ENCODE results near the gene PRRT1.

PRRT1 gene

GRCh38 chr6:32190911-32191677 lies 39.4 kb upstream of the PRRT1 start:
- peak overlapping the region; percentile 31 for H4K12ac ChIP-seq (ENCODE audit: low read depth, low read length)
- peaks cover 24% of the 10 kb centered on the region for H3K79me1 ChIP-seq (ENCODE audit: low read length)
- H3K27me3 ChIP-seq (ENCODE audit: insufficient read depth, low read length), result no peaks in the 10 kb centered on the region
- H2BK120ac ChIP-seq (ENCODE audit: insufficient read depth, low read length, poor library complexity), result peak overlapping the region; percentile 29
- no peak overlapping the region for H3K27ac ChIP-seq (ENCODE audit: low read depth, low read length)
- no peak overlapping the region for H3K4me3 ChIP-seq (ENCODE audit: low read depth, low read length)
- H2BK5ac ChIP-seq (ENCODE audit: low read depth, low read length, poor library complexity), result peak overlapping the region; percentile 11
- H2AK5ac ChIP-seq (ENCODE audit: low read length), result peak overlapping the region; percentile 59
- no peak for DNase-seq
- H4K8ac ChIP-seq (ENCODE audit: low read depth, low read length), result peak overlapping the region; percentile 17
- H3K79me2 ChIP-seq (ENCODE audit: control insufficient read depth, insufficient read depth, low read length, poor library complexity), result peaks cover 14% of the 10 kb centered on the region
- no peak overlapping the region for H3K9ac ChIP-seq (ENCODE audit: low read length)
- peaks cover 20 to 21% of the 10 kb centered on the region in 2 experiments for H3K36me3 ChIP-seq (ENCODE audit: control insufficient read depth in 1 of 2, insufficient read depth in 2 of 2, low read length in 2 of 2)
- peak overlapping the region; percentile 92 for H4K91ac ChIP-seq (ENCODE audit: low read depth, low read length)
- no peak overlapping the region for H2AFZ ChIP-seq (ENCODE audit: insufficient read depth, low read length, poor library complexity)
- H3K9me3 ChIP-seq (ENCODE audit: insufficient read depth, low read depth, low read length), result no peaks in the 10 kb centered on the region
- H3K4me2 ChIP-seq (ENCODE audit: low read length), result peak overlapping the region; percentile 11
- H3K23ac ChIP-seq (ENCODE audit: low read length), result no peak overlapping the region
- peak overlapping the region; percentile 4 for H3K4ac ChIP-seq (ENCODE audit: low read depth, low read length)
- H3K18ac ChIP-seq (ENCODE audit: low read length), result peak overlapping the region; percentile 37
- peaks cover 15 to 24% of the 10 kb centered on the region in 2 experiments for H3K4me1 ChIP-seq (ENCODE audit: control insufficient read depth in 1 of 2, insufficient read depth in 2 of 2, low read length in 2 of 2)
- peak overlapping the region; percentile 41 for H3K14ac ChIP-seq (ENCODE audit: low read length)
- H2BK12ac ChIP-seq (ENCODE audit: low read length), result peak overlapping the region; percentile 85
- no CpG with 5 or more reads among the region's 8 CpGs for WGBS (ENCODE audit: extremely low coverage, insufficient coverage, insufficient read length)

- peak within 1 kb of the TSS; percentile 92 for H4K91ac ChIP-seq (ENCODE audit: low read depth, low read length)
- H3K23ac ChIP-seq (ENCODE audit: low read length), result no peak within 1 kb of the TSS
- DNase-seq, result peak; percentile 52 to 65
- peak within 1 kb of the TSS; percentile 62 for H3K9ac ChIP-seq (ENCODE audit: low read length)
- no peaks in the 10 kb centered on the region for H3K9me3 ChIP-seq (ENCODE audit: insufficient read depth, low read depth, low read length)
- H3K36me3 ChIP-seq (ENCODE audit: control insufficient read depth in 1 of 2, insufficient read depth in 2 of 2, low read length in 2 of 2), result peaks cover 20 to 22% of the 10 kb centered on the region in 2 experiments
- H2AK5ac ChIP-seq (ENCODE audit: low read length), result peak within 1 kb of the TSS; percentile 80
- H3K79me2 ChIP-seq (ENCODE audit: control insufficient read depth, insufficient read depth, low read length, poor library complexity), result peaks cover 11% of the 10 kb centered on the region
- H3K4me2 ChIP-seq (ENCODE audit: low read length), result peak within 1 kb of the TSS; percentile 86
- peak within 1 kb of the TSS; percentile 51 for H2AFZ ChIP-seq (ENCODE audit: insufficient read depth, low read length, poor library complexity)
- peak within 1 kb of the TSS; percentile 97 for H4K8ac ChIP-seq (ENCODE audit: low read depth, low read length)
- H2BK5ac ChIP-seq (ENCODE audit: low read depth, low read length, poor library complexity), result peak within 1 kb of the TSS; percentile 92
- peak within 1 kb of the TSS; percentile 94 for H3K14ac ChIP-seq (ENCODE audit: low read length)
- peak within 1 kb of the TSS; percentile 93 for H2BK120ac ChIP-seq (ENCODE audit: insufficient read depth, low read length, poor library complexity)
- no peaks in the 10 kb centered on the region for H3K27me3 ChIP-seq (ENCODE audit: insufficient read depth, low read length)
- H3K79me1 ChIP-seq (ENCODE audit: low read length), result peaks cover 21% of the 10 kb centered on the region
- H2BK12ac ChIP-seq (ENCODE audit: low read length), result peak within 1 kb of the TSS; percentile 85
- peak within 1 kb of the TSS; percentile 71 for H3K4me3 ChIP-seq (ENCODE audit: low read depth, low read length)
- peak within 1 kb of the TSS; percentile 70 for H3K27ac ChIP-seq (ENCODE audit: low read depth, low read length)
- no CpG with 5 or more reads among the region's 23 CpGs for WGBS (ENCODE audit: extremely low coverage, insufficient coverage, insufficient read length)
- H3K4ac ChIP-seq (ENCODE audit: low read depth, low read length), result peak within 1 kb of the TSS; percentile 85
- peaks cover 15 to 24% of the 10 kb centered on the region in 2 experiments for H3K4me1 ChIP-seq (ENCODE audit: control insufficient read depth in 1 of 2, insufficient read depth in 2 of 2, low read length in 2 of 2)
- H3K18ac ChIP-seq (ENCODE audit: low read length), result peak within 1 kb of the TSS; percentile 89
- peak within 1 kb of the TSS; percentile 93 for H4K12ac ChIP-seq (ENCODE audit: low read depth, low read length)
Observed at GRCh38 chr6:32190054-32190851, 38.5 kb upstream of the PRRT1 start, which contains the start of gene PBX2. PBX2 (minus strand) TSS chr6:32190202; CDS start chr6:32189915, 287 bp downstream.

GRCh38 chr6:32189742-32190053 lies 38.0 kb upstream of the PRRT1 start:
- H4K8ac ChIP-seq (ENCODE audit: low read depth, low read length), result peak overlapping the region; percentile 61
- no peak overlapping the region for H2BK12ac ChIP-seq (ENCODE audit: low read length)
- H3K27me3 ChIP-seq (ENCODE audit: insufficient read depth, low read length), result no peaks in the 10 kb centered on the region
- H3K4me2 ChIP-seq (ENCODE audit: low read length), result peak overlapping the region; percentile 86
- H3K79me2 ChIP-seq (ENCODE audit: control insufficient read depth, insufficient read depth, low read length, poor library complexity), result peaks cover 11% of the 10 kb centered on the region
- peak overlapping the region; percentile 94 for H3K14ac ChIP-seq (ENCODE audit: low read length)
- peak overlapping the region; percentile 68 for H4K12ac ChIP-seq (ENCODE audit: low read depth, low read length)
- DNase-seq, result no peak
- no peaks in the 10 kb centered on the region for H3K9me3 ChIP-seq (ENCODE audit: insufficient read depth, low read depth, low read length)
- H2BK5ac ChIP-seq (ENCODE audit: low read depth, low read length, poor library complexity), result peak overlapping the region; percentile 75
- H3K4me3 ChIP-seq (ENCODE audit: low read depth, low read length), result peak overlapping the region; percentile 71
- H3K79me1 ChIP-seq (ENCODE audit: low read length), result peaks cover 18% of the 10 kb centered on the region
- peak overlapping the region; percentile 47 for H2BK120ac ChIP-seq (ENCODE audit: insufficient read depth, low read length, poor library complexity)
- peak overlapping the region; percentile 85 for H3K4ac ChIP-seq (ENCODE audit: low read depth, low read length)
- peaks cover 10 to 24% of the 10 kb centered on the region in 2 experiments for H3K4me1 ChIP-seq (ENCODE audit: control insufficient read depth in 1 of 2, insufficient read depth in 2 of 2, low read length in 2 of 2)
- H3K23ac ChIP-seq (ENCODE audit: low read length), result no peak overlapping the region
- H4K91ac ChIP-seq (ENCODE audit: low read depth, low read length), result peak overlapping the region; percentile 81
- peak overlapping the region; percentile 62 for H3K9ac ChIP-seq (ENCODE audit: low read length)
- peak overlapping the region; percentile 78 for H3K18ac ChIP-seq (ENCODE audit: low read length)
- H2AK5ac ChIP-seq (ENCODE audit: low read length), result peak overlapping the region; percentile 48
- H2AFZ ChIP-seq (ENCODE audit: insufficient read depth, low read length, poor library complexity), result no peak overlapping the region
- WGBS (ENCODE audit: extremely low coverage, insufficient coverage, insufficient read length), result no CpG with 5 or more reads among the region's 23 CpGs
- H3K27ac ChIP-seq (ENCODE audit: low read depth, low read length), result peak overlapping the region; percentile 55
- H3K36me3 ChIP-seq (ENCODE audit: control insufficient read depth in 1 of 2, insufficient read depth in 2 of 2, low read length in 2 of 2), result peaks cover 20 to 22% of the 10 kb centered on the region in 2 experiments

GRCh38 chr6:32189069-32189741 lies 37.5 kb upstream of the PRRT1 start:
- no CpG with 5 or more reads among the region's 10 CpGs for WGBS (ENCODE audit: extremely low coverage, insufficient coverage, insufficient read length)
- H3K4me1 ChIP-seq (ENCODE audit: control insufficient read depth in 1 of 2, insufficient read depth in 2 of 2, low read length in 2 of 2), result peaks cover 10 to 26% of the 10 kb centered on the region in 2 experiments
- peaks cover 22% of the 10 kb centered on the region in 2 experiments for H3K36me3 ChIP-seq (ENCODE audit: control insufficient read depth in 1 of 2, insufficient read depth in 2 of 2, low read length in 2 of 2)
- peak overlapping the region; percentile 85 for H3K4ac ChIP-seq (ENCODE audit: low read depth, low read length)
- H3K27me3 ChIP-seq (ENCODE audit: insufficient read depth, low read length), result no peaks in the 10 kb centered on the region
- peak overlapping the region; percentile 61 for H4K8ac ChIP-seq (ENCODE audit: low read depth, low read length)
- peak overlapping the region; percentile 94 for H3K14ac ChIP-seq (ENCODE audit: low read length)
- no peak for DNase-seq
- peak overlapping the region; percentile 71 for H3K4me3 ChIP-seq (ENCODE audit: low read depth, low read length)
- H3K27ac ChIP-seq (ENCODE audit: low read depth, low read length), result peak overlapping the region; percentile 55
- no peaks in the 10 kb centered on the region for H3K9me3 ChIP-seq (ENCODE audit: insufficient read depth, low read depth, low read length)
- H4K12ac ChIP-seq (ENCODE audit: low read depth, low read length), result peak overlapping the region; percentile 68
- peak overlapping the region; percentile 78 for H3K18ac ChIP-seq (ENCODE audit: low read length)
- H2BK120ac ChIP-seq (ENCODE audit: insufficient read depth, low read length, poor library complexity), result peak overlapping the region; percentile 47
- H2AFZ ChIP-seq (ENCODE audit: insufficient read depth, low read length, poor library complexity), result no peak overlapping the region
- H3K23ac ChIP-seq (ENCODE audit: low read length), result no peak overlapping the region
- peak overlapping the region; percentile 75 for H2BK5ac ChIP-seq (ENCODE audit: low read depth, low read length, poor library complexity)
- peak overlapping the region; percentile 62 for H3K9ac ChIP-seq (ENCODE audit: low read length)
- H3K4me2 ChIP-seq (ENCODE audit: low read length), result peak overlapping the region; percentile 86
- H3K79me1 ChIP-seq (ENCODE audit: low read length), result peaks cover 18% of the 10 kb centered on the region
- no peak overlapping the region for H2BK12ac ChIP-seq (ENCODE audit: low read length)
- H4K91ac ChIP-seq (ENCODE audit: low read depth, low read length), result peak overlapping the region; percentile 81
- H2AK5ac ChIP-seq (ENCODE audit: low read length), result peak overlapping the region; percentile 48
- H3K79me2 ChIP-seq (ENCODE audit: control insufficient read depth, insufficient read depth, low read length, poor library complexity), result peaks cover 11% of the 10 kb centered on the region

All from trophoblast cell (in vitro differentiated cells and primary cell).